WTC11 (cell line): ENCODE results near the gene MT2A. TPM values are rescaled to one million over a fixed set of nuclear protein-coding genes. Genes with fewer than 3 reads are reported as not detected.

Experiments used
- ATAC-seq: fragments of 200-7000 bp; cut with Tn5 transposase; 2 replicates; pipeline ENCODE4 v1.10.0; 2021; ENCODE audit warnings: mild to moderate bottlenecking, moderate library complexity
- CTCF ChIA-PET: fragments of 300-600 bp; sonication (Branson Sonifier 250); formaldehyde crosslinking; loops from one replicate; lab custom pipeline; 2021; ENCODE audit warnings: antibody characterized with exemption; lab: Charles Lee
- POLR2A ChIA-PET: fragments of 350-600 bp; sonication (Branson Sonifier 250); formaldehyde crosslinking; loops from one replicate; lab custom pipeline; 2021; ENCODE audit warnings: antibody characterized with exemption; lab: Charles Lee
- DNase-seq: peaks from one replicate; pipeline ENCODE4 v3.0.0; 2021; ENCODE audit warnings: low spot score
- H3K27ac Mint-ChIP-seq: 2 replicates; pipeline ENCODE4 v1.8.0; 2021; ENCODE audit warnings: mixed read lengths
- H3K27me3 Mint-ChIP-seq: 2 replicates; pipeline ENCODE4 v1.8.0; 2021; ENCODE audit warnings: low read depth, mild to moderate bottlenecking, moderate library complexity, mixed read lengths
- H3K36me3 Mint-ChIP-seq: 2 replicates; pipeline ENCODE4 v1.8.0; 2021; ENCODE audit warnings: mixed read lengths
- H3K4me1 Mint-ChIP-seq: 2 replicates; pipeline ENCODE4 v1.8.0; 2022; ENCODE audit warnings: mixed read lengths
- H3K4me3 Mint-ChIP-seq: 2 replicates; pipeline ENCODE4 v1.8.0; 2021; ENCODE audit warnings: mild to moderate bottlenecking, moderate library complexity, mixed read lengths
- H3K9me3 Mint-ChIP-seq: 2 replicates; pipeline ENCODE4 v1.8.0; 2021; ENCODE audit warnings: mixed read lengths
- CREB1 ChIP-seq: sonication (generic); formaldehyde crosslinking; IDR thresholded peaks from 2 replicates; pipeline ENCODE4 v1.8.0; 2023; ENCODE audit warnings: mild to moderate bottlenecking, missing genetic modification reagents
- ESRRA ChIP-seq: sonication (generic); formaldehyde crosslinking; IDR thresholded peaks from 2 replicates; pipeline ENCODE4 v1.8.1; 2022; ENCODE audit warnings: mild to moderate bottlenecking, missing genetic modification reagents, borderline replicate concordance
- MXD4 ChIP-seq: fragments of 250-450 bp; sonication (Bioruptor Pico); IDR thresholded peaks from 2 replicates; pipeline ENCODE4 v1.8.0; 2021; ENCODE audit warnings: mild to moderate bottlenecking, moderate library complexity, borderline replicate concordance
- MYBL2 ChIP-seq: sonication (generic); formaldehyde crosslinking; IDR thresholded peaks from 2 replicates; pipeline ENCODE4 v1.8.1; 2023; ENCODE audit warnings: mild to moderate bottlenecking, moderate library complexity, missing genetic modification reagents
- NR1H2 ChIP-seq: sonication (generic); formaldehyde crosslinking; IDR thresholded peaks from 2 replicates; pipeline ENCODE4 v1.9.0; 2021; ENCODE audit warnings: mild to moderate bottlenecking, moderate library complexity, missing genetic modification reagents
- NR2C2 ChIP-seq: sonication (generic); formaldehyde crosslinking; IDR thresholded peaks from 2 replicates; pipeline ENCODE4 v1.8.0; 2022; ENCODE audit warnings: mild to moderate bottlenecking, missing genetic modification reagents
- NR3C1 ChIP-seq: sonication (generic); formaldehyde crosslinking; conservative IDR thresholded peaks from 2 replicates; pipeline ENCODE4 v1.8.1; 2023; ENCODE audit warnings: low read depth, mild to moderate bottlenecking, missing genetic modification reagents
- TCF7 ChIP-seq: sonication (generic); formaldehyde crosslinking; IDR thresholded peaks from 2 replicates; pipeline ENCODE4 v1.8.0; 2022; ENCODE audit warnings: mild to moderate bottlenecking, low read depth, missing genetic modification reagents, moderate library complexity
- ZNF121 ChIP-seq: sonication (generic); formaldehyde crosslinking; IDR thresholded peaks from 2 replicates; pipeline ENCODE4 v1.8.0; 2023; ENCODE audit warnings: missing genetic modification reagents
- ZNF232 ChIP-seq: sonication (generic); formaldehyde crosslinking; IDR thresholded peaks from 2 replicates; pipeline ENCODE4 v1.8.0; 2022; ENCODE audit warnings: mild to moderate bottlenecking, missing genetic modification reagents
- total RNA-seq: library from RNA; stranded (reverse); gene quantifications from 3 replicates; pipeline ENCODE4 v1.2.3, GENCODE V29; 2021
- TF ChIP-seq, protein P1 (sequence below): sonication (generic); formaldehyde crosslinking; IDR thresholded peaks from 2 replicates; pipeline ENCODE4 v1.8.0; 2022; ENCODE audit warnings: missing genetic modification reagents
- TF ChIP-seq, protein P2 (sequence below): sonication (generic); formaldehyde crosslinking; IDR thresholded peaks from 2 replicates; pipeline ENCODE4 v1.8.1; 2023; ENCODE audit warnings: mild to moderate bottlenecking, missing genetic modification reagents
- TF ChIP-seq, protein P3 (sequence below): sonication (generic); formaldehyde crosslinking; IDR thresholded peaks from 2 replicates; pipeline ENCODE4 v1.8.0; 2022; ENCODE audit warnings: mild to moderate bottlenecking, missing genetic modification reagents
- TF ChIP-seq, protein P4 (sequence below): sonication (generic); formaldehyde crosslinking; IDR thresholded peaks from 2 replicates; pipeline ENCODE4 v1.8.1; 2022; ENCODE audit warnings: low read depth, missing genetic modification reagents, borderline replicate concordance
- TF ChIP-seq, protein P5 (sequence below): sonication (generic); formaldehyde crosslinking; IDR thresholded peaks from 2 replicates; pipeline ENCODE4 v1.8.1; 2022; ENCODE audit warnings: low read depth, mild to moderate bottlenecking, moderate library complexity, missing genetic modification reagents, borderline replicate concordance
- TF ChIP-seq, protein P6 (sequence below): fragments of 250-450 bp; sonication (Bioruptor Pico); IDR thresholded peaks from 2 replicates; pipeline ENCODE4 v1.8.0; 2021; ENCODE audit warnings: mild to moderate bottlenecking
- TF ChIP-seq, protein P7 (sequence below): sonication (generic); formaldehyde crosslinking; IDR thresholded peaks from 2 replicates; pipeline ENCODE4 v1.8.0; 2022; ENCODE audit warnings: mild to moderate bottlenecking, missing genetic modification reagents

MT2A gene
- total RNA-seq, 1 experiment from 2014 or later: 139 TPM

DNA sequence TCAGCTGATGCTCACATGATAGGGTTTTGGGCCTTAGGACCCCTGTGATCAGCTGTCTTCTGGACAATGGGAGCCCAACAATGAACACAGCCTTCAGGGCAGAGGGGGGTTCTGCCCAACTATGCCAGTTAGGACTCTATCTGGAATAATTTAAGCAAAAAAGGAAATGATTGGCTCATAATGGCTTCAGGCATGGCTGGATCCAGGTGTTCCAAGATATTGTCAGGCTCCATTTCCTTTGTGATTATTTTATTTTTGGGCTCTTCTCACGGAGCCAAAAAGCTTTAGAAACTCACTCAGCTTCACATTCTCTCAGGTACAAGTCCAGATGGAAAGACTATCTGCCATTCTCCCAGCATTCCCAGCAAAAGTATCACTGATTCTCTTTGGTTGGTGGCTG is 2.9 kb upstream of the MT2A start:
- POLR2A ChIA-PET: no interaction called here

DNA sequence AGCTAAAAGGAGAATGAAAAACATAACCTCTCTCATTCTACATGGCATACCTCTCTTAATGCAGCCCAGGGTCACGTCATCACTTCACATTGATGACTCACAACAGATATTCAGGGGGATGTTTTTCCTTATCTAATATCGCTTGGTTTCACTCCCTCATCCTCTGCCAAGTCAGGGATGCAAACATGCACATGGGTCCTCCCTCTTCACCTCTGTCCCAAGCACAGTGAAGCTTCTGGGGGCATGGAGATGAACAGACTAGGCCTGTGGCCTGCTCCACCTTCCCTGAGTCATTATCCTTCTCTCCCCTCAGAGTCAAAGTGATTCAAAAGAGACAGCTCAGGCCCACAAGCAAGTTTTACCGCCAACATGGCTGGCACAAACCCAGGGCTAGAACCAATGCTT is 2.3 kb upstream of the MT2A start:
- no peak for ATAC-seq
- TF ChIP-seq, protein P1, sequence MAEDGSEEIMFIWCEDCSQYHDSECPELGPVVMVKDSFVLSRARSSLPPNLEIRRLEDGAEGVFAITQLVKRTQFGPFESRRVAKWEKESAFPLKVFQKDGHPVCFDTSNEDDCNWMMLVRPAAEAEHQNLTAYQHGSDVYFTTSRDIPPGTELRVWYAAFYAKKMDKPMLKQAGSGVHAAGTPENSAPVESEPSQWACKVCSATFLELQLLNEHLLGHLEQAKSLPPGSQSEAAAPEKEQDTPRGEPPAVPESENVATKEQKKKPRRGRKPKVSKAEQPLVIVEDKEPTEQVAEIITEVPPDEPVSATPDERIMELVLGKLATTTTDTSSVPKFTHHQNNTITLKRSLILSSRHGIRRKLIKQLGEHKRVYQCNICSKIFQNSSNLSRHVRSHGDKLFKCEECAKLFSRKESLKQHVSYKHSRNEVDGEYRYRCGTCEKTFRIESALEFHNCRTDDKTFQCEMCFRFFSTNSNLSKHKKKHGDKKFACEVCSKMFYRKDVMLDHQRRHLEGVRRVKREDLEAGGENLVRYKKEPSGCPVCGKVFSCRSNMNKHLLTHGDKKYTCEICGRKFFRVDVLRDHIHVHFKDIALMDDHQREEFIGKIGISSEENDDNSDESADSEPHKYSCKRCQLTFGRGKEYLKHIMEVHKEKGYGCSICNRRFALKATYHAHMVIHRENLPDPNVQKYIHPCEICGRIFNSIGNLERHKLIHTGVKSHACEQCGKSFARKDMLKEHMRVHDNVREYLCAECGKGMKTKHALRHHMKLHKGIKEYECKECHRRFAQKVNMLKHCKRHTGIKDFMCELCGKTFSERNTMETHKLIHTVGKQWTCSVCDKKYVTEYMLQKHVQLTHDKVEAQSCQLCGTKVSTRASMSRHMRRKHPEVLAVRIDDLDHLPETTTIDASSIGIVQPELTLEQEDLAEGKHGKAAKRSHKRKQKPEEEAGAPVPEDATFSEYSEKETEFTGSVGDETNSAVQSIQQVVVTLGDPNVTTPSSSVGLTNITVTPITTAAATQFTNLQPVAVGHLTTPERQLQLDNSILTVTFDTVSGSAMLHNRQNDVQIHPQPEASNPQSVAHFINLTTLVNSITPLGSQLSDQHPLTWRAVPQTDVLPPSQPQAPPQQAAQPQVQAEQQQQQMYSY (CRISPR knock-in tag): no peak
- TF ChIP-seq NR1H2 (CRISPR knock-in tag) (no peak), TCF7 (CRISPR knock-in tag) (no peak), ZNF232 (CRISPR knock-in tag) (no peak), MYBL2 (CRISPR knock-in tag) (no peak)
- TF ChIP-seq, all 79 proteins: peak for 0
- Mint-ChIP-seq H3K36me3 (no peaks in the 10 kb centered on the region), H3K27me3 (peaks cover 58% of the 10 kb centered on the region), H3K4me3 (no peak overlapping the region), H3K4me1 (peaks cover 40% of the 10 kb centered on the region), H3K9me3 (no peaks in the 10 kb centered on the region), H3K27ac (no peak overlapping the region)
- CTCF ChIA-PET: interaction anchor here (1.0 kb wide), 1 partner anchor 95 kb away, joined by 3 read pairs; no protein-coding TSS in a partner anchor
- DNase-seq: no peak
- POLR2A ChIA-PET: no interaction called here

More for the DNA sequence above, 2.9 kb upstream of the MT2A start:
- DNase-seq (no peak), ATAC-seq (no peak)
- TF ChIP-seq, protein P2, sequence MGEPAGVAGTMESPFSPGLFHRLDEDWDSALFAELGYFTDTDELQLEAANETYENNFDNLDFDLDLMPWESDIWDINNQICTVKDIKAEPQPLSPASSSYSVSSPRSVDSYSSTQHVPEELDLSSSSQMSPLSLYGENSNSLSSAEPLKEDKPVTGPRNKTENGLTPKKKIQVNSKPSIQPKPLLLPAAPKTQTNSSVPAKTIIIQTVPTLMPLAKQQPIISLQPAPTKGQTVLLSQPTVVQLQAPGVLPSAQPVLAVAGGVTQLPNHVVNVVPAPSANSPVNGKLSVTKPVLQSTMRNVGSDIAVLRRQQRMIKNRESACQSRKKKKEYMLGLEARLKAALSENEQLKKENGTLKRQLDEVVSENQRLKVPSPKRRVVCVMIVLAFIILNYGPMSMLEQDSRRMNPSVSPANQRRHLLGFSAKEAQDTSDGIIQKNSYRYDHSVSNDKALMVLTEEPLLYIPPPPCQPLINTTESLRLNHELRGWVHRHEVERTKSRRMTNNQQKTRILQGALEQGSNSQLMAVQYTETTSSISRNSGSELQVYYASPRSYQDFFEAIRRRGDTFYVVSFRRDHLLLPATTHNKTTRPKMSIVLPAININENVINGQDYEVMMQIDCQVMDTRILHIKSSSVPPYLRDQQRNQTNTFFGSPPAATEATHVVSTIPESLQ: no peak
- TF ChIP-seq MXD4 (CRISPR knock-in tag) (no peak), NR2C2 (CRISPR knock-in tag) (no peak), NR3C1 (CRISPR knock-in tag) (no peak)
- TF ChIP-seq, protein P3, sequence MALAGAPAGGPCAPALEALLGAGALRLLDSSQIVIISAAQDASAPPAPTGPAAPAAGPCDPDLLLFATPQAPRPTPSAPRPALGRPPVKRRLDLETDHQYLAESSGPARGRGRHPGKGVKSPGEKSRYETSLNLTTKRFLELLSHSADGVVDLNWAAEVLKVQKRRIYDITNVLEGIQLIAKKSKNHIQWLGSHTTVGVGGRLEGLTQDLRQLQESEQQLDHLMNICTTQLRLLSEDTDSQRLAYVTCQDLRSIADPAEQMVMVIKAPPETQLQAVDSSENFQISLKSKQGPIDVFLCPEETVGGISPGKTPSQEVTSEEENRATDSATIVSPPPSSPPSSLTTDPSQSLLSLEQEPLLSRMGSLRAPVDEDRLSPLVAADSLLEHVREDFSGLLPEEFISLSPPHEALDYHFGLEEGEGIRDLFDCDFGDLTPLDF (CRISPR knock-in tag): no peak
- CTCF ChIA-PET: no interaction called here
- Mint-ChIP-seq H3K4me1 (peaks cover 36% of the 10 kb centered on the region), H3K9me3 (no peaks in the 10 kb centered on the region), H3K4me3 (no peak overlapping the region), H3K27ac (no peak overlapping the region), H3K36me3 (no peaks in the 10 kb centered on the region), H3K27me3 (peaks cover 54% of the 10 kb centered on the region)

DNA sequence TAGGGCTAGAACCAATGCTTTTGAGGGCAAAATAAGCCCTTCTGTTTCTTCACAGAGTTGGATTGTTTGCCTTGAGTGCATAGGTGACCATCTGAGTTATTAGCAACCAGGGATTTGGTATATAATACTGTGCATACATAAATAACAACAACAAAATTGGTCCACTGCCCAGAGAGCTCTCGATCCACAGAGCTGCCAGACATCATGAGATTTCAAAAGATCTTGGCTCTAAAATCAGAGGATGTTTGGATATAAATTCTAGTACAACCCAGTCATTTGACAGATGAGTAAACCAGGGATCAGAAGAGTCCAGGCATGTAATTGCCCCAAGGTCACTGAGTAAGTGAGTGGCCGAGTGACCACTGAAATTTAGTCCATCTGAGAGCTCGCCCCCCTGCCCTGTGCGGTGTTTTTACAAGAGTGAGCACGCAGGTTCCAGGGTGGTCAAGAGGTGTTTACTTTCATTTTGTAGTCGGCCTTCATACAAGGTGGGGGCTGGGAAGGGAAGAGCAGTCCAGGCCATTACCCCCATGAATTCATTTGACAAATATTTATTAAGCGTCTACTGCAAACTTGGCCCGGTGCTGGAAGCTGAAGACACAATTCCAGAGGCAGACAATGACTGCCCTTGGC is 1.8 kb upstream of the MT2A start:
- Mint-ChIP-seq H3K27ac (no peak overlapping the region), H3K4me1 (peaks cover 43% of the 10 kb centered on the region), H3K4me3 (no peak overlapping the region), H3K9me3 (no peaks in the 10 kb centered on the region), H3K27me3 (peaks cover 58% of the 10 kb centered on the region), H3K36me3 (no peaks in the 10 kb centered on the region)
- CTCF ChIA-PET: interaction anchor here (1.0 kb wide), 2 partner anchors 37 to 95 kb away, joined by 3 read pairs; no protein-coding TSS in a partner anchor
- POLR2A ChIA-PET: interaction anchor here (0.6 to 2.4 kb wide), 2 partner anchors 59 to 62 kb away, joined by 3 to 27 read pairs; partner anchors contain the start of genes MT1G and MT1H
- DNase-seq (no peak), ATAC-seq (no peak)
- TF ChIP-seq, protein P4, sequence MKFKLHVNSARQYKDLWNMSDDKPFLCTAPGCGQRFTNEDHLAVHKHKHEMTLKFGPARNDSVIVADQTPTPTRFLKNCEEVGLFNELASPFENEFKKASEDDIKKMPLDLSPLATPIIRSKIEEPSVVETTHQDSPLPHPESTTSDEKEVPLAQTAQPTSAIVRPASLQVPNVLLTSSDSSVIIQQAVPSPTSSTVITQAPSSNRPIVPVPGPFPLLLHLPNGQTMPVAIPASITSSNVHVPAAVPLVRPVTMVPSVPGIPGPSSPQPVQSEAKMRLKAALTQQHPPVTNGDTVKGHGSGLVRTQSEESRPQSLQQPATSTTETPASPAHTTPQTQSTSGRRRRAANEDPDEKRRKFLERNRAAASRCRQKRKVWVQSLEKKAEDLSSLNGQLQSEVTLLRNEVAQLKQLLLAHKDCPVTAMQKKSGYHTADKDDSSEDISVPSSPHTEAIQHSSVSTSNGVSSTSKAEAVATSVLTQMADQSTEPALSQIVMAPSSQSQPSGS (CRISPR knock-in tag): no peak
- TF ChIP-seq, protein P5, sequence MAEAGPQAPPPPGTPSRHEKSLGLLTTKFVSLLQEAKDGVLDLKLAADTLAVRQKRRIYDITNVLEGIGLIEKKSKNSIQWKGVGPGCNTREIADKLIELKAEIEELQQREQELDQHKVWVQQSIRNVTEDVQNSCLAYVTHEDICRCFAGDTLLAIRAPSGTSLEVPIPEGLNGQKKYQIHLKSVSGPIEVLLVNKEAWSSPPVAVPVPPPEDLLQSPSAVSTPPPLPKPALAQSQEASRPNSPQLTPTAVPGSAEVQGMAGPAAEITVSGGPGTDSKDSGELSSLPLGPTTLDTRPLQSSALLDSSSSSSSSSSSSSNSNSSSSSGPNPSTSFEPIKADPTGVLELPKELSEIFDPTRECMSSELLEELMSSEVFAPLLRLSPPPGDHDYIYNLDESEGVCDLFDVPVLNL (CRISPR knock-in tag): no peak
- TF ChIP-seq, protein P2: no peak
- TF ChIP-seq, protein P6, sequence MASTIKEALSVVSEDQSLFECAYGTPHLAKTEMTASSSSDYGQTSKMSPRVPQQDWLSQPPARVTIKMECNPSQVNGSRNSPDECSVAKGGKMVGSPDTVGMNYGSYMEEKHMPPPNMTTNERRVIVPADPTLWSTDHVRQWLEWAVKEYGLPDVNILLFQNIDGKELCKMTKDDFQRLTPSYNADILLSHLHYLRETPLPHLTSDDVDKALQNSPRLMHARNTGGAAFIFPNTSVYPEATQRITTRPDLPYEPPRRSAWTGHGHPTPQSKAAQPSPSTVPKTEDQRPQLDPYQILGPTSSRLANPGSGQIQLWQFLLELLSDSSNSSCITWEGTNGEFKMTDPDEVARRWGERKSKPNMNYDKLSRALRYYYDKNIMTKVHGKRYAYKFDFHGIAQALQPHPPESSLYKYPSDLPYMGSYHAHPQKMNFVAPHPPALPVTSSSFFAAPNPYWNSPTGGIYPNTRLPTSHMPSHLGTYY (CRISPR knock-in tag): no peak
- TF ChIP-seq, protein P7, sequence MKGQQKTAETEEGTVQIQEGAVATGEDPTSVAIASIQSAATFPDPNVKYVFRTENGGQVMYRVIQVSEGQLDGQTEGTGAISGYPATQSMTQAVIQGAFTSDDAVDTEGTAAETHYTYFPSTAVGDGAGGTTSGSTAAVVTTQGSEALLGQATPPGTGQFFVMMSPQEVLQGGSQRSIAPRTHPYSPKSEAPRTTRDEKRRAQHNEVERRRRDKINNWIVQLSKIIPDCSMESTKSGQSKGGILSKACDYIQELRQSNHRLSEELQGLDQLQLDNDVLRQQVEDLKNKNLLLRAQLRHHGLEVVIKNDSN (CRISPR knock-in tag): no peak
- no peak for TF ChIP-seq ESRRA (CRISPR knock-in tag)
- no peak for TF ChIP-seq ZNF121 (CRISPR knock-in tag)
- no peak for TF ChIP-seq CREB1 (CRISPR knock-in tag)
